Peyer's patch (tissue), 4 donors: ENCODE measurements around the gene RFNG. TPM values are rescaled to one million over a fixed set of nuclear protein-coding genes. Genes with fewer than 3 reads are reported as not detected.

Source experiments
- DNase-seq, 3 donors: peaks; one replicate each; pipeline ENCODE4 v3.0.0-alpha.2; 2017 to 2019
- H3K27ac ChIP-seq, 4 donors: fragments of 200-600 bp; sonication (generic); one replicate each; pipeline ENCODE4 v1.5.1; 2016 to 2019
- H3K27me3 ChIP-seq, 2 donors: fragments of 200-600 bp; sonication (generic); one replicate each; pipeline ENCODE4 v1.5.1; 2019
- H3K36me3 ChIP-seq, 3 donors: fragments of 200-600 bp; sonication (generic); one replicate each; pipeline ENCODE4 v1.5.1; 2016 to 2019
- H3K4me1 ChIP-seq, 4 donors: fragments of 200-600 bp; sonication (generic); one replicate each; pipeline ENCODE4 v1.5.1; 2016 to 2019
- H3K4me3 ChIP-seq, 4 donors: fragments of 200-600 bp; sonication (generic); 1 replicate in 3 of 4; 2 replicates in 1 of 4; pipeline ENCODE4 v1.5.1; 2016 to 2019; ENCODE audit warnings: mild to moderate bottlenecking in 1 of 4
- H3K9me3 ChIP-seq, 4 donors: fragments of 200-600 bp; sonication (generic); one replicate each; pipeline ENCODE4 v1.5.1; 2016 to 2019; ENCODE audit warnings: mild to moderate bottlenecking in 1 of 4
- CTCF ChIP-seq, 6 experiments: fragments of 450-650 bp in 4 of 6; fragments of 200-600 bp in 2 of 6; sonication (generic) in 1 of 6; IDR thresholded peaks; one replicate each; pipeline ENCODE4 v1.5.1; 2017 to 2019; ENCODE audit warnings: antibody characterized with exemption in 6 of 6, mild to moderate bottlenecking in 3 of 6, moderate library complexity in 1 of 6
- POLR2A ChIP-seq, 2 donors: fragments of 450-650 bp; IDR thresholded peaks; one replicate each; pipeline ENCODE4 v1.5.1; 2017; ENCODE audit warnings: antibody characterized with exemption in 2 of 2, mild to moderate bottlenecking in 2 of 2, moderate library complexity in 2 of 2
- total RNA-seq, 4 donors: library from RNA; depleted of rRNA; stranded (reverse); fragments of >200 nt; gene quantifications; one replicate each; pipeline ENCODE4 v1.1.0, GENCODE V29; 2016

The RFNG gene
- total RNA-seq, 4 donors from 2014 or later, result 42.9 to 65.7 (median 50.2) TPM

- TF ChIP-seq CTCF (IDR thresholded peaks at IDR 0.05) (no peak), POLR2A (IDR thresholded peaks at IDR 0.05) (no peak)
- no peaks in the 10 kb centered on the region for H3K36me3 ChIP-seq
- no peak overlapping the region for H3K4me3 ChIP-seq
- no peaks in the 10 kb centered on the region for H3K9me3 ChIP-seq
- peaks cover 0 to 19% (median 10%) of the 10 kb centered on the region in 4 donors for H3K4me1 ChIP-seq
- H3K27ac ChIP-seq, result no peak overlapping the region
- no peaks in the 10 kb centered on the region for H3K27me3 ChIP-seq
- no peak for DNase-seq
Observed at GRCh38 chr17:82029391-82029790, 22.2 kb downstream of the RFNG start.

- Histone ChIP-seq H3K9me3 (no peaks in the 10 kb centered on the region), H3K27me3 (no peaks in the 10 kb centered on the region), H3K36me3 (no peaks in the 10 kb centered on the region), H3K27ac (no peak overlapping the region), H3K4me3 (no peak overlapping the region), H3K4me1 (peaks cover 2 to 20% (median 13%) of the 10 kb centered on the region in 4 donors)
- TF ChIP-seq POLR2A (IDR thresholded peaks at IDR 0.05) (no peak), CTCF (IDR thresholded peaks at IDR 0.05) (no peak)
- no peak for DNase-seq
Observed at GRCh38 chr17:82028966-82029365, 22.6 kb downstream of the RFNG start.

- TF ChIP-seq POLR2A (IDR thresholded peaks at IDR 0.05) (no peak), CTCF (IDR thresholded peaks at IDR 0.05) (no peak)
- no peaks in the 10 kb centered on the region for H3K9me3 ChIP-seq
- no peak overlapping the region for H3K27ac ChIP-seq
- H3K4me1 ChIP-seq, result peaks cover 3 to 26% (median 15%) of the 10 kb centered on the region in 4 donors
- H3K36me3 ChIP-seq, result no peaks in the 10 kb centered on the region
- H3K27me3 ChIP-seq, result no peaks in the 10 kb centered on the region
- no peak for DNase-seq
- no peak overlapping the region for H3K4me3 ChIP-seq
Observed at GRCh38 chr17:82028246-82028645, 23.4 kb downstream of the RFNG start.

GRCh38 chr17:82025401-82026107 lies 26.1 kb downstream of the RFNG start:
- H3K36me3 ChIP-seq, result no peaks in the 10 kb centered on the region
- H3K9me3 ChIP-seq, result no peaks in the 10 kb centered on the region
- TF ChIP-seq POLR2A (IDR thresholded peaks at IDR 0.05), result no peak
- no peak for TF ChIP-seq CTCF (IDR thresholded peaks at IDR 0.05)
- H3K27me3 ChIP-seq, result no peaks in the 10 kb centered on the region
- H3K4me3 ChIP-seq, result no peak overlapping the region
- no peak overlapping the region for H3K27ac ChIP-seq
- H3K4me1 ChIP-seq, result peaks cover 3 to 31% (median 25%) of the 10 kb centered on the region in 4 donors
- DNase-seq, result no peak

- DNase-seq, result no peak
- H3K27me3 ChIP-seq, result no peaks in the 10 kb centered on the region
- no peaks in the 10 kb centered on the region for H3K36me3 ChIP-seq
- no peak overlapping the region for H3K27ac ChIP-seq
- H3K4me3 ChIP-seq, result no peak overlapping the region
- TF ChIP-seq CTCF (IDR thresholded peaks at IDR 0.05) (no peak), POLR2A (IDR thresholded peaks at IDR 0.05) (no peak)
- H3K4me1 ChIP-seq, result peaks cover 3 to 31% (median 19%) of the 10 kb centered on the region in 4 donors
- H3K9me3 ChIP-seq, result no peaks in the 10 kb centered on the region
Observed at GRCh38 chr17:82024859-82025258, 26.8 kb downstream of the RFNG start.
